ENCODE data around the gene C10orf105. TPM values are rescaled to one million over a fixed set of nuclear protein-coding genes. Genes with fewer than 3 reads are reported as not detected.

Gene C10orf105
- total RNA-seq, 2 experiments from 2014 or later = 0.17 to 0.30 TPM

Other genes starting within 250 kb of the C10orf105 start
- gene VSIR, start 53.7 kb upstream of the C10orf105 start, total RNA-seq = 100 to 1,000 TPM; 124 to 125 TPM
- 100 to 1,000 TPM; 171 to 175 TPM for gene PSAP, start 131.5 kb upstream of the C10orf105 start, total RNA-seq
- not detected for gene CHST3, start 244.6 kb upstream of the C10orf105 start, total RNA-seq